ENCODE results near the gene PCDH9.

The PCDH9 gene

GRCh38 chr13:66937423-66937822 is 292.7 kb downstream of the PCDH9 start:
- TF ChIP-seq GABPA (IDR thresholded peaks at IDR 0.05; ENCODE audit: low read depth) (no peak), REST (IDR thresholded peaks at IDR 0.05; ENCODE audit: insufficient replicate concordance, low read depth) (no peak), POLR2AphosphoS5 (IDR thresholded peaks at IDR 0.05; ENCODE audit: low read depth) (no peak), SPI1 (IDR thresholded peaks at IDR 0.05; ENCODE audit: borderline replicate concordance, low read depth) (no peak), CTCF (IDR thresholded peaks at IDR 0.05; ENCODE audit: insufficient read depth, low read length) (no peak)
- DNase-seq (ENCODE audit: low read depth in 1 of 2, low spot score in 1 of 2), result no peak
- Histone ChIP-seq H3K27ac (replicated peaks) (no peak overlapping the region), H3K4me3 (replicated peaks; ENCODE audit: insufficient read depth, low read length) (no peak overlapping the region), H3K27me3 (ENCODE audit: insufficient read depth, poor library complexity, severe bottlenecking) (no peaks in the 10 kb centered on the region)

GRCh38 chr13:66933994-66934393 is 296.1 kb downstream of the PCDH9 start:
- Histone ChIP-seq H3K27me3 (ENCODE audit: insufficient read depth, poor library complexity, severe bottlenecking) (no peaks in the 10 kb centered on the region), H3K4me3 (replicated peaks; ENCODE audit: insufficient read depth, low read length) (no peak overlapping the region), H3K27ac (replicated peaks) (no peak overlapping the region)
- TF ChIP-seq CTCF (IDR thresholded peaks at IDR 0.05; ENCODE audit: insufficient read depth, low read length) (no peak), POLR2AphosphoS5 (IDR thresholded peaks at IDR 0.05; ENCODE audit: low read depth) (no peak), REST (IDR thresholded peaks at IDR 0.05; ENCODE audit: insufficient replicate concordance, low read depth) (no peak), SPI1 (IDR thresholded peaks at IDR 0.05; ENCODE audit: borderline replicate concordance, low read depth) (no peak), GABPA (IDR thresholded peaks at IDR 0.05; ENCODE audit: low read depth) (no peak)
- no peak for DNase-seq (ENCODE audit: low read depth in 1 of 2, low spot score in 1 of 2)

- Histone ChIP-seq H3K4me3 (replicated peaks; ENCODE audit: insufficient read depth, low read length) (no peak overlapping the region), H3K27ac (replicated peaks) (no peak overlapping the region), H3K27me3 (ENCODE audit: insufficient read depth, poor library complexity, severe bottlenecking) (no peaks in the 10 kb centered on the region)
- DNase-seq (ENCODE audit: low read depth in 1 of 2, low spot score in 1 of 2), result no peak
- TF ChIP-seq REST (IDR thresholded peaks at IDR 0.05; ENCODE audit: insufficient replicate concordance, low read depth) (no peak), CTCF (IDR thresholded peaks at IDR 0.05; ENCODE audit: insufficient read depth, low read length) (no peak), SPI1 (IDR thresholded peaks at IDR 0.05; ENCODE audit: borderline replicate concordance, low read depth) (no peak), POLR2AphosphoS5 (IDR thresholded peaks at IDR 0.05; ENCODE audit: low read depth) (no peak), GABPA (IDR thresholded peaks at IDR 0.05; ENCODE audit: low read depth) (no peak)
These were observed 296.6 kb downstream of the PCDH9 start for GRCh38 chr13:66933527-66933926.
